Mesothelial cell of epicardium (in vitro differentiated cells): ENCODE measurements around the gene ZNF804B. TPM values are rescaled to one million over a fixed set of nuclear protein-coding genes. Genes with fewer than 3 reads are reported as not detected.

Source experiments
- DNase-seq, 2 experiments: peaks; one replicate each; pipeline ENCODE4 v3.0.0; 2021; ENCODE audit warnings: low spot score in 2 of 2; ENCODE audit not compliant: unreplicated experiment in 2 of 2
- H3K27ac Mint-ChIP-seq: 2 replicates; pipeline ENCODE4 v1.8.0; 2021; ENCODE audit warnings: mixed read lengths
- H3K27me3 Mint-ChIP-seq: 2 replicates; pipeline ENCODE4 v1.8.0; 2021; ENCODE audit warnings: low read depth, mixed read lengths
- H3K36me3 Mint-ChIP-seq: 2 replicates; pipeline ENCODE4 v1.8.0; 2021; ENCODE audit warnings: mixed read lengths
- H3K4me1 Mint-ChIP-seq: 2 replicates; pipeline ENCODE4 v1.8.0; 2021; ENCODE audit warnings: mixed read lengths
- H3K4me3 Mint-ChIP-seq: 2 replicates; pipeline ENCODE4 v1.8.0; 2021; ENCODE audit warnings: mild to moderate bottlenecking, moderate library complexity, mixed read lengths
- H3K9me3 Mint-ChIP-seq: 2 replicates; pipeline ENCODE4 v1.8.0; 2021; ENCODE audit warnings: mixed read lengths
- total RNA-seq: library from RNA; stranded (reverse); gene quantifications from 3 replicates; pipeline ENCODE4 v1.2.1, GENCODE V29; 2021
- TF ChIP-seq, protein P1 (sequence below): fragments of 200-600 bp; sonication (generic); IDR thresholded peaks from one replicate; pipeline ENCODE4 v1.5.0; 2021; ENCODE audit warnings: antibody characterized with exemption; ENCODE audit not compliant: unreplicated experiment

ZNF804B gene
- total RNA-seq, 1 donor from 2014 or later: 0.47 TPM

DNA sequence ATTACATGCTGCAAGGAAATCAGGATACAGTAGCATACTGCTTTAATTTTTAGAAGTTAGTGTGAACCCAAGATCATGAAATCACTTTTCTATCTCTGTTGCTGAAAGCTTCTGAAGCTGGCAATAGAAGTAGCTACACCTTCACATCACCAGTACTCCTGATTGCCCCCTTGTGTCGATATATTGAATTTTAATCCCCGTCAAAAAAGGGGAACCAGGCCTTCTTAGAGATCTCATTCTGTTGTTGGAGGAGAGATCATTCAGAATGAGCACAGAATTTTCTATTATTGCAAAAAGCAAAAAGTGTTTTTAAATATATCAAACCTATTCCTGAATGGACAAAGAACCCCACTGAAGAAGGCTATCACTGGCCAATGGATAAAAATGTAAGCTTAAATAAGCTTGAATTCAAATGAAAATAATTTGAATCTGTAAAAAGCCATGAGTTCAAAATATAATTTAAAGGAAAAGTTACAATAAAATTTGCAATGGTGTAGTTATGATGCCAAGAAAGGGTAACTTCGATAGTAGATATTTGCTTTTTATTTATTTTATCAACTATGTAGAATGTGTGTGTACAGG, 75.7 kb downstream of the ZNF804B start:
- TF ChIP-seq, protein P1, sequence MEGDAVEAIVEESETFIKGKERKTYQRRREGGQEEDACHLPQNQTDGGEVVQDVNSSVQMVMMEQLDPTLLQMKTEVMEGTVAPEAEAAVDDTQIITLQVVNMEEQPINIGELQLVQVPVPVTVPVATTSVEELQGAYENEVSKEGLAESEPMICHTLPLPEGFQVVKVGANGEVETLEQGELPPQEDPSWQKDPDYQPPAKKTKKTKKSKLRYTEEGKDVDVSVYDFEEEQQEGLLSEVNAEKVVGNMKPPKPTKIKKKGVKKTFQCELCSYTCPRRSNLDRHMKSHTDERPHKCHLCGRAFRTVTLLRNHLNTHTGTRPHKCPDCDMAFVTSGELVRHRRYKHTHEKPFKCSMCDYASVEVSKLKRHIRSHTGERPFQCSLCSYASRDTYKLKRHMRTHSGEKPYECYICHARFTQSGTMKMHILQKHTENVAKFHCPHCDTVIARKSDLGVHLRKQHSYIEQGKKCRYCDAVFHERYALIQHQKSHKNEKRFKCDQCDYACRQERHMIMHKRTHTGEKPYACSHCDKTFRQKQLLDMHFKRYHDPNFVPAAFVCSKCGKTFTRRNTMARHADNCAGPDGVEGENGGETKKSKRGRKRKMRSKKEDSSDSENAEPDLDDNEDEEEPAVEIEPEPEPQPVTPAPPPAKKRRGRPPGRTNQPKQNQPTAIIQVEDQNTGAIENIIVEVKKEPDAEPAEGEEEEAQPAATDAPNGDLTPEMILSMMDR: peak; percentile 57
- Mint-ChIP-seq H3K4me1 (no peaks in the 10 kb centered on the region), H3K27me3 (peaks cover 4% of the 10 kb centered on the region), H3K4me3 (no peak overlapping the region), H3K9me3 (no peaks in the 10 kb centered on the region), H3K27ac (no peak overlapping the region), H3K36me3 (no peaks in the 10 kb centered on the region)
- DNase-seq: no peak

DNA sequence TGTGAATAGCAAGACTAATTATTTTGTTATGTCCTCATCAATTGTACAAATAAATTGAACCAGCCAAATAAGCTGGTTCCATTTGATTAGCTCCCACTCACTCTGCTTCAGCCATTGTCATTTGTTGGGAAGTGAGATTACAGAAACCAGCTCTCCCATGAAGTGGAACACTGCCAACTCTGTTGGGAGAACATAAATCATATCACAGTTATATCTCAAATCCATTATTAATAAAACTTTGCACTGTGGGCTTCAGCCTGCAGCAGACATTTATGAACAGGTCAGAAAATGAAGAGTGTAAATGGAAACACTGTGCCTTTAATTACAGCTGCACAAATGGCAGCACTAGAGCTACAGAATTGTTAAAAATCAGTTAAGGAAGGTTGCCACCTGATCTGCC, 82.7 kb downstream of the ZNF804B start:
- no peaks in the 10 kb centered on the region for H3K9me3 Mint-ChIP-seq
- no peak overlapping the region for H3K4me3 Mint-ChIP-seq
- H3K36me3 Mint-ChIP-seq: no peaks in the 10 kb centered on the region
- H3K4me1 Mint-ChIP-seq: no peaks in the 10 kb centered on the region
- no peak for DNase-seq
- H3K27me3 Mint-ChIP-seq: peaks cover 9% of the 10 kb centered on the region
- H3K27ac Mint-ChIP-seq: no peak overlapping the region
- TF ChIP-seq, protein P1: no peak

DNA sequence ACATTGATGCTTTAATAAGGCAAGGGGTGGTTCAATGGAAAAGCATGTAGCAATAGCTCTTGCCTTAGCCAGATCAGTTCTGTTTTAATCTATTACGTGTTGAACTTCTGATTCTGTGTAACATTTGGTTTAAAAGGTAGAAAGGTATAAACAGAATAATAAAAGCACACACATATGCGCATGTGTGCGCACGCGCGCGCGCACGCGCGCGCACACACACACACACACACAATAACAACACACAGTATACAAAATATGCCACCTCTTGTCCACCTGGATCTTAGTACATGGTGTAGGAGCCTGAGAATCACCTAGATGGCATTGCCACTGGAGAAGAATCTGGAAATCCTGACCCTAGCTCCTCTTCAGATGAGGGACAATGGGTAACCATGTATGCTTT, 85.6 kb downstream of the ZNF804B start:
- no peak for DNase-seq
- Mint-ChIP-seq H3K9me3 (peaks cover under 1% of the 10 kb centered on the region), H3K4me1 (no peaks in the 10 kb centered on the region), H3K27me3 (peaks cover 5% of the 10 kb centered on the region), H3K36me3 (no peaks in the 10 kb centered on the region), H3K4me3 (no peak overlapping the region), H3K27ac (no peak overlapping the region)
- TF ChIP-seq, protein P1: no peak

DNA sequence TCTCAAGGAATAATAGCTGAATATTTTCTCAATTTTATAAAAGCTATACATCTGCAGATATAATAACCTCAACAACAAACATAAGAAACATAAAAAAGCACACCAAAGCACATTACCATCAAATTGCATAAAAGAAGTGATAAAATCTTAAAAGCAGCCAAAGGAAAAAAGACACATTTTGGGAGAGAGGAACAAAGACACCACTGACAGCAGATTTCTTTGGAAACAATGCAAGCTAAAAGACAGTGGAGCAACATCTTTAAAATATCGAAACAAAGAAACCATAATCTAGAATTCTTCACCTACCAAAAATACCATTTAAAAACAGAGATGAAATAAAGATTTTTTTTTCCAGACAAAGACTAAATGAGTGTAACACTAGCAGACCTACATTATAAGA, 91.7 kb downstream of the ZNF804B start:
- H3K9me3 Mint-ChIP-seq: peaks cover 16% of the 10 kb centered on the region
- no peaks in the 10 kb centered on the region for H3K4me1 Mint-ChIP-seq
- H3K27me3 Mint-ChIP-seq: no peaks in the 10 kb centered on the region
- no peak overlapping the region for H3K4me3 Mint-ChIP-seq
- TF ChIP-seq, protein P1: no peak
- no peak overlapping the region for H3K27ac Mint-ChIP-seq
- H3K36me3 Mint-ChIP-seq: no peaks in the 10 kb centered on the region
- DNase-seq: no peak

DNA sequence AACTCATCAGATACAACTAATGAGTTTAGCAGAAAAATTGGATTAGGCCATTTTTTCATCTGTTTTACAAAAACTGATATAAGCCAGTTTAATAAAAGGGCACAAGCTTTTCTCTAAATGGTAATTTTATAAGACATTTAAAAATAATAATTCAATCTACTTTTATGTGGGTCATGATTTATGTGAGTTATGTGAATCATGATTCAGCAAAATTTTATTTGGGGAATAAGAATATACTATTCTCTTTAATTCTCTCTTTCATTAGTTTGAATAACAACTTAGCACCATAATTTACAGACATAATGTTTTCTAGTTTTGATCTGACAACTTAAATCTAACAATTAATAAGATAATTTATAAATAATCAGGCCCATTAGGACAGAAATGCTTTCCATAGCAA, 99.8 kb downstream of the ZNF804B start:
- no peaks in the 10 kb centered on the region for H3K36me3 Mint-ChIP-seq
- DNase-seq: no peak
- no peaks in the 10 kb centered on the region for H3K4me1 Mint-ChIP-seq
- H3K27me3 Mint-ChIP-seq: no peaks in the 10 kb centered on the region
- TF ChIP-seq, protein P1: no peak
- H3K4me3 Mint-ChIP-seq: no peak overlapping the region
- peaks cover 3% of the 10 kb centered on the region for H3K9me3 Mint-ChIP-seq
- H3K27ac Mint-ChIP-seq: no peak overlapping the region
